ENCODE results near the gene CSTPP1.

CSTPP1 gene, protein sequence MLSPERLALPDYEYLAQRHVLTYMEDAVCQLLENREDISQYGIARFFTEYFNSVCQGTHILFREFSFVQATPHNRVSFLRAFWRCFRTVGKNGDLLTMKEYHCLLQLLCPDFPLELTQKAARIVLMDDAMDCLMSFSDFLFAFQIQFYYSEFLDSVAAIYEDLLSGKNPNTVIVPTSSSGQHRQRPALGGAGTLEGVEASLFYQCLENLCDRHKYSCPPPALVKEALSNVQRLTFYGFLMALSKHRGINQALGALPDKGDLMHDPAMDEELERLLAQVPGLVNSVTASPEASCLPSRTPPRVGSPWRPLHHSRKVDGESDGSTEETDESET

DNA sequence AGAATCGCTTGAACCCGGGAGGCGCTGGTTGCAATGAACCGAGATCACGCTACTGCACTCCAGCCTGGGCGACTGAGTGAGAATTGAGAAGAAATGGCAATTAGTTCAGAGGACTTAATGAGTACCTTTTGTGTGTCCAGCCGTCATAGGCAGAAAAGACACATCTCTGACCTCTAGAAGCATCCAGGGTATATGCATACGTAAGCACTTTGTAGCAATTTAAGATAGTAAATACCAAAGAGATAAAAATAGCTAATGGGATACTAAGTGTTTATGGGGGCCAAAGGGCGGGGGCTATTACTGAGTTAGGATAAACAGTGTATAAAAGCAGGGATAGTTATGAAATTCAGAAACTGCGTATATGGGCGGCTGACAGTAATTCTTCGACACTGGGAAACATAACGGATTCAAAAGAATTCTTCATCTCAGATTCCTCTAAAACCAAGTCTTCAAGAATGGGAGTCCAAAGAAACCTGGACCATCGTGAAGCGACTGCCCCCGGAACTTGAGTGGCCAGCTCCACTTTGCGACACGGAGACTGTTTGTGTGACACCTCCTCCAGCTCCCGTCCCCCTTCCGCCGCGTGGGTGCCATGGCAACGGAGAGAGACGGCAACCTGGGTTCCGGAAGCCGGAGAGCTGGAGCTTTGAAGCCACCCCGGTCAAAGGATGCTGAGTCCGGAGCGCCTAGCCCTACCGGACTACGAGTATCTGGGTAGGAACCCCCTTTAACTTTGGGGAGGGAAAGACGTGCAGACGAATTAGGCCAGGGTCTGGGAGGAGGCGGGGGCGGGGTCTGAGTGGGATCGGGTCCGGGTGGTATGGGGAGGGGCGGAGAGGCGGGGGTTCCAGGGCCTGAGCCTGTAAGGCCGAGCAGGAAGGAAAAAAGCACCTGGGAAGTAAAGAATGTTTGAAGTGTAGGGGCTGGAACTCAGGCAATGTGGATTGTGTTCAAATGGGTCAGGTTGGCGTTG lies at the start of gene CSTPP1:
TSS of gene CSTPP1 (plus strand) at position 624 of the 973 bp plus-strand sequence. CDS start at position 669, 45 bp downstream.
- peak; percentile 96 for DNase-seq

DNA sequence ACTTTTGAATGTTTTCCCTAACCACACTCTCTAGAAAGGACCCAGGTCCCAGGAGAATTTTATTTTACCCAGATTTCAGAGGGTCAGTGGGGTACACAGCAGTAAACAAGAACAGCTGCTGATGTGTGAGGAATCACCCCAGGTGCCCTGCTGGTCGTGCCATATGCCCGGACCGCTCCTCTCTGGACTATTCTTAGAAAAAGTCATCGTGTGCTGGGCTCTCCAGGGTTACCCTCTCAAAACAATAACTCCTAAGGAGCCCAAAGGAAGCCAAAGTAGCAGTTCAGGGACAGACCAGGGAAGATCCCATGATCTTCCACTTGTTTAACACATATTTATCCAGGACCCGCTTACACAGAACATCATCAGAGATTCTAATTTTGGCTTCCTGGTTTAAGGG lies 47.9 kb upstream of the CSTPP1 start:
- DNase-seq, result no peak

DNA sequence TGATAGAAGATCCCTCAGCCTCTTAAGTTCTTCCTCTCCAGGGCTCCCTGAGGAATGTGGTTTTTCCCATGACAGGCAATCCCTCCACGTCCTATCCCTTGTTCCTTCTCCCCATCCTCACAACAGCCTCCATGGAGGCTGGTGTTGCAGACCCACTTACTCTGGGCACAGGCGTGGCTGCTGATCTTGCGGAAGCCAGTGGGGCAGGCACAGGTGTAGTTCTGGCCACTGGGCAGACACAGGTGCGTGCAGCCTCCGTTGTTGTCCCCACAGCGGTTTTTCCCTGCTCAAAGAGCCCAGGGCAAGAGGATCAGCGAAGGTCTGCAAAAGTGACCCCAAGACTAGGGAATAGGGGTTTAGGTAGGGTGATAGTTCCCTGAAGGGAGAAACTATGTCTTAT lies 47.3 kb upstream of the CSTPP1 start:
- no peak for DNase-seq

DNA sequence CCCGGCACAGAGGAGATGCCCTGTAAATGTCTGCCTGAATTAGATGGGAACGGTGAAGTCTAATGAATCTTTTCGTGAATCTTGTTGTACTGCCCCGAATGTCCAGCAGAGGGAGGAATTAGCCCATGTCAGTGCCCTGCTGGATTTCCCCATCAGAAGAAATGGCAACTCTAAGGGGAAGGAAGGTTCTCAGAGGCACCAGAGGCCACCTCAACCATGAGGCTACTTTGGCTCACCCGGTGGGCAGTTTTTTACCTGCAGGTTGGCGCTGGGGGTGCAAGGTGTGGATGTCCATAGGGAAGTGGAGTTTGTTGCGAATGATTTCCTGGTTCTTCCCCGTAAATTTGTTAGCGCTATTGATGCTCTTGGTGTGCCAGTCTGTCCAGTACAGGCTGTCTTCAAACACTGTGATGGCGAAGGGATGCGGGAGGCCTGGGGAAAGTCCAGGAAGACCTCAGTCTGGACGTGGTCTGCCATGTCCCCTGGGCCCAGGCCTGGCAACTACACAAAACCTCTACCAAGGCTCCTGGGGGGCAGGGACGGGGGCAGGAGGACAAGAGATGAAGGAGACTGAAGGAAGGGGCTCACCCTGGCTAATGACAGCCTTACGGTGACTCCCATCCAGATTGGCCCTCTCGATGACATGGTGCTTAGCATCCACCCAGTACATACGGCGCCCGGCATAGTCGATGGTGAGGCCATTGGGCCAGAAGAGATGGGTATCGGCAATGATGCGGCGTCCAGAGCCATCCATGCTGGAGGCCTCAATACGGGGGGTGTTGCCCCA lies 46.7 kb upstream of the CSTPP1 start:
- DNase-seq, result peak; percentile 79 to 82

DNA sequence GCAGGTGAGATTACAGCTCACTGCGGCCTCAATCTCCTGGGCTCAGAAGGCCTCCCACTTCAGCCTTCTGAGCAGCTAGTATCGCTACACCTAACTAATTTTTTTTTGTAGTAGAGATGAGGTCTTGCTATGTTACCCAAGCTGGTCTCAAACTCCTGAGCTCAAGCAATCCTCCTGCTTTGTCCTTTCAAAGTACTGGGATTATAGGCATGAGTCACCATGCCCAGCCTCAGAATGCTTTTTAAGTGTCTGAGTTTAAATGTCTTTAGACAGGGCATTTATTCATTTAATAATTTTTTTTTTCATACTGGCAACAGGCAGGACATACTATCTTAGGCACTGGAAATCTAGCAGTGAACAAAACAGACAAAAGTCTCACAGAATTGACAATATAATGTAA lies 45.9 kb upstream of the CSTPP1 start:
- DNase-seq, result no peak

DNA sequence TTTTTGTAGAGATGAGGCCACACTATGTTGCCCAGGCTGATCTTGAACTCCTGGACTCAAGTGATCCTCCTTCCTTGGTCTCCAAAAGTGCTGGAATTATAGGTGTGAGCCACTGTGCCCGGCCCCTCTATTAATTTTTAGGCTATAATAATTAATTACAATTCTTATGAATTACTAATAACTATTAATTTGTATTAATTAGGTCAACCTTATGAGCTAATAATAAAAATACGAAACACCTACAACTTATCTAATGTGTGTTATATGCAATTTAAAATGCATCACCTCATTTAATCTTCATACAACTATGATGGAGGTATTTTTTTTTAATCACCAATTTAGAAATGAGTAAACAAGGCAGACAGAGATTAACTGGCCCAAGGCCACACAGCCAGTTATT lies 44.5 kb upstream of the CSTPP1 start:
- no peak for DNase-seq

DNA sequence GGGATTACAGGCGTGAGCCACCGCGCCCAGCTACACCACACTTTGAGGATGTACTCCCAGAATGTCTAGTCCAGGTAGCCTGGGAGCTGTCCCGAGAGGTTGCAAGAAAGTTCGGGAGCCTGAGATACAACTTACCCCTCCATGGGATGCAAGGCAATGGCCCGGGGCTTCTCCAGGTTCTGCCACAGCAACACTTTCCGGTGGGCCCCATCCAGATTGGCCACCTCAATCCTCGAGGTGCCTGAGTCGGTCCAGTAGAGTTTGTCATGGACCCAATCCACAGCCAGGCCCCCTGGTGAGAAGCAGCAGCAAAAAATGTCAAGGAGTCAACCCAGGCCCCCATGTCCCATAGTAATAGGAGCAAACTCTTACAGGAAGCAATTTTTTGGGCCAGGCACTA lies 43.7 kb upstream of the CSTPP1 start:
- DNase-seq, result no peak

DNA sequence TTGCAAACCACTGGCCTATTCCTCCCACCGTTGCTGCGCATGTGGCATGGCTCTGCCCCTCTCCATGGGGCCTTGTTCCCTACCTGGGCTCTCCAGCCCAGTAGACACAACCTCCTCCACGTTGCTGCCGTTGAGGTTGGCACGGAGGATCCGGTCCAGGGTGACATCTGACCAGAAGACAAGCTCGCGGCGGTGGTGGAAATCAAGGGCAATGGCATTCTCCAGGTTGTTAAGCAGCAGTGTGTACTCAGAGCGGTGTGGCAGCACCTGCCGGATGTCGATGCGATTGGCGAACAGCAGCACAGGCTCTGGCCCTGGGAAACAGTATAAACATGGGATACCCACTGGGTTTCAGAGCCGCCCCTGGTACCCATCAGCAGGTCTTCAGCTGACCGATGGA lies 42.1 kb upstream of the CSTPP1 start:
- no peak for DNase-seq

DNA sequence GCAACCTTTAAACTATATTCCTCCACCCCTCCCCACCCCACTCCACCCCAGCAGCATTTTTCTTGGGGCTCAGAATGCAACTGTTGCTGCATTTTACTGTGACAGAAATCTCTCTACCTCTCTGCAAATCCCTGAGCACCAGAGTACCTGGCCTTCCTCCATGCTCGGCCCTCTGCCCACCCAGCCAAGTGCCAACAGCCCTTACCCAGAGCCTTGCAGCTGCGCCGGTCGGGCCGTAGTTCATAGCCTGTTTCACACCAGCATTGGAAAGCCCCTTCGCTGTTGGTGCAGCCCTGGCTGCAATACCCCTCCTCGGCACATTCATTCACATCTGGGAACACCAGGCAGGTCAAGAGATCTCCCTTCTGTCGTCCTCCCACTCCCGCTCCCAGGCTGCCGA lies 41.6 kb upstream of the CSTPP1 start:
- DNase-seq, result no peak

DNA sequence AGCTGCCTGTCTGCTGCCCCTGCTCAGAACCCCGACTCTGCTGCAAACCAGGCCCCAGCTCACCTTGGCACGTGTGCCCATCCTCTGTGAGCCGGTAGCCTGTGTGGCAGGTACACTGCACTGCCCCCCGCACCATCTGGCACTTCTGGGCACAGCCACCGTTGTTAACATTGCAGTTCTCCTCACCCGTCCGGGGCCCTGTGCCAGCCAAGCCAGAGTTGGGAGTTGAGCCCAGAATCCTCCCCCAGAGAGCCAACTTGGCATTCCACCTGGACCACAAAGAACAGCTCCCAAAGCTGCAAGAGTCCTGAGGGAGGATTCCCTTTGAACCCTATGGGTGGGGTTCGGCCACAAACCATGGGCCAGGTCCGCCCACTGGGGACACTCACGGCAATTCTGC lies 40.7 kb upstream of the CSTPP1 start:
- no peak for DNase-seq

DNA sequence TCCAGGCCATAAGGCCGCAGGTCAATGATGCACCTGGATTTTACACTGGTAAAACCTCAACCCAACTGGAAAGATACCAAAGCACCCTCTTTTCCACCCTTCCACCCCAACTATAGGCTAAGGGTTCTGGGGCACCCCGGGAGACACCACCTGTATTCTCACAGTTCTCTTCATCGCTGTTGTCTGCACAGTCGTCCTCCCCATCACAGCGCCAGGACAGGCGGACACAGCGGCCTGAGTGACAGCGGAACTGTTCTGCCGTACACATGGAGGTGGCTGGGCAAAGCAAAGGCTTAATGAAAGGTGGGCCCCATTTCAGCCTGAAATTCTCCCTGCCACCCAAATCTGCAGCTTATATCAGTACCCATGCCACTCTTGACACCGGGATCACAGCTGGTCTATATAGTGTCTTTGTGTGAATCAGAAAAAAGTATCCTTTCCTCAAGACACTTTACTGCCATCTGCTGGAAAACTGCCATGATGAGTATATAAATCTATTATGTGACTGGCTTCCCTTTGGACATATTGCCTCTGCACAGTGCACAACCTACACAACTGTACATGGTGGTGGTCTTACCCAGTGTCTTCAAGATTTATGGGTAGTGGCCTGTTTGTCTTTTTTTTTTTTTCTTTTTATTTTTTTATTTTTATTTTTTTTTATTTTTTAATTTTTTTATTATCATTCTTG lies 39.7 kb upstream of the CSTPP1 start:
- no peak for DNase-seq

DNA sequence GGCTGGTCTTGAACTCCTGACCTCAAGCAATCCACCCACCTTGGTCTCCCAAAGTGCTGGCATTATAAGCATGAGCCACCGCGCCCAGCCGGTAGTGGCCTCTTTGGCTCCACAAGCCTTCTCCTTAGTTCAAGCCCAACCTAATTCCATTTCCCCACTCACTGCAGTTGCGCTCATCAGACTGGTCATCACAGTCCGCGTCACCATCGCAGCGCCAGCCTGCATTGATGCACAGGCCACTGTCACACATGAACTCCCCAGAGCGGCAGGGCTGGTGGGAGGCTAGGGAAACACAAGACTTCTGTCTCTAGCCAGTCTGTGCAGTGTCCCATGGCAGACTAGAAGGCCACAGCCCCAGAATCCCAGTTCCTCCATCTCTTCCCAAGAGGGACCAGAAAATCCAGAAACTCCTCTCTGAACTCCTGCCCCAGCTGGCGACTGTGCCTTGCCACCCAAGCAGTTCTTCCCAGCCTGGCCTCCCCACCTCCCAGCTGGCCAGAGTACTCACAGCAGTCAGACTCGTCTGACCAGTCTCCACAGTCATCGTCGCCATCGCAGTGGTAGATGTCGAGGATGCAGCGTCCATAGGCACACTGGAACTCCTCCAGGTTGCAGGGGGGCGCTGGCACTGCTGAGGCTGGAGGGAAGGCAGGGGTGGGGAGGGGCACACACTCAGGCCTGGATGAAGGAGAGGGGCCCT lies 38.0 kb upstream of the CSTPP1 start:
- no peak for DNase-seq

DNA sequence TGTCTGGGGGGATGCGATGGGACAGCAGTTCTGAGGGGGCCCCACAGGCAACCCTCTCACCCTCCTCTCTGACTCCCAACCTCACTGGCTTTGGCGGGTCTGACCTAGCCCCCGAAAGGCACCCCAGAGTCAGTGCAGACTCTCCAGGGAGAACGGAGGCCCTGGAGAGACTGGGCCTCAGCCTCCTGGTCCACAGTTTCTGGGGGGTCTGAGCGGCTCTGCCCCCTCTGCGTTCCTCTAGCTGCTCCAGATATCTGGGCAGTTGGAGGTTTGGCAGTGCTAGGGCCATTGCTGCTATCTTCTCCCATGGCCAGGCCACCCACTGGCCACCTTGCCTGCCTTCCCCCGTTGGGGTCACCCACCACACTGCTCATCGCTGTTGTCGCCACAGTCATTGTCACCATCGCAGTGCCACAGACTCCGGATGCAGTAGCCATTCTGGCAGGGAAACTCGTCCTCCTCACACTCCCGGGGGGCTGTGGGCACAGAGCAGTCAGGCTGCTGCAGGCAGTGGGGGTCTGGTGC lies 37.0 kb upstream of the CSTPP1 start:
- no peak for DNase-seq

DNA sequence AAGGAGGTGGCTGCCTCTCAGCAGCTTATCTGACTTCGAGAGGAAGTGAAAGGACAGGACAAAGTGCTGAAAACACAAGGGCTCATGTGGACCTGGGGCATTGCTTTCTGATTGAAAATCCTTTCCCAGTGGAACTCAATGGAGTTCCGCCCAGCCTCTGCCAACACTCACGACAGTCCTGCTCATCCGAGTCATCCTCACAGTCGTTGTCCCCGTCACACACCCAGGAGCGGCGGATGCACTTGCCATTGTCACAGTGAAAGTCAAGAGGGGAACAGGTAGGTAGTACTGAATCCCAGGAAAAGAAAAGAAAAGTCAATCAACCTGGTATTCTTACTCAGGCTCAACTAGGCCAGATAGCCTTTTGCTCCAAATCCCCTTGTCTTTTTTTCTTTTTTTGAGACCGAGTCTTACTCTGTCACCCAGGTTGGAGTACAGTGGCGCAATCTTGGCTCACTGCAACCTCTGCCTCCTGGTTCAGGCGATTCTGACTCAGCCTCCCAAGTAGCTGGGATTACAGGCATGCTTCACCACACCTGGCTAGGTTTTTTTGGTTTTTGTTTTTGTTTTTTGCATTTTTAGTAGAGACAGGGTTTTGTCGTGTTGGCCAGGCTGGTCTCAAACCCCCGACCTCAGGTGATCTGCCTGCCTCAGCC lies 36.3 kb upstream of the CSTPP1 start:
- no peak for DNase-seq

DNA sequence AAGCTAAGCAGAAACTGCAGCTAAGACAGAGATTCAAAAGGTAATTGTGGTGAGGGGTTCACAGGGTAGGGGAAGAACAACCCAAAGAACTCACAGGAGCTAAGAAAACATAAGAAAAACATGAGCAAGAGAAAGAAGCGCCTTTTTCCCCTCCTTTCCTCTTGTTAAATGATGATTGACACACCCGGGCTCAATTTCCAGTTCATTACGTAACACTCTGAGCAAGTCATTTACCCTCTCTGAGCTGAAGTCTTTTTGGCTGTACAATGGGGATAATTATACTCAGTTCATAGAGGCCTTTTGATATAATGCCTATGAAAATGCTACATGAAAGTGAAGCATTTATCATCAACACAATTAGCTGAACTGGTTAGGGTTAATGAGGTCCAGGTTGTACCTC lies 35.4 kb upstream of the CSTPP1 start:
- DNase-seq, result no peak

DNA sequence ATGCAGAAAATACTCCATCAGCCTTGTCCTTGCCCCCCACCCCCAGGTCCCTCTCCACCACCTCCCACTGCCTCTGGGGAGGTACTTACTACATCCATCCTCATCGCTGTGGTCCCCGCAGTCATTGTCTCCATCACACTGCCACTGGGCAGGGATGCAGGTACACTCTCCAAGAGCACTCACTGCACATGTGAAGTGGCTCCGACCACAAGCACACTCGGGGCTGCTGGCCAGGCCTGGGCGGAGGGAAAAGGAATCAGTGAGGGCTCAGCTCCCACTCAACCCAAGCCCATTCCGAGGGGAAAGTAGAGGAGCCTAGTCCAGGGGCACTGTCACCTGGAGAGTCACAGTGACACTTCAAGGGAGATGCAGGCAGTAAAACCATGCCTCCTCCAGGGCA lies 33.9 kb upstream of the CSTPP1 start:
- no peak for DNase-seq

DNA sequence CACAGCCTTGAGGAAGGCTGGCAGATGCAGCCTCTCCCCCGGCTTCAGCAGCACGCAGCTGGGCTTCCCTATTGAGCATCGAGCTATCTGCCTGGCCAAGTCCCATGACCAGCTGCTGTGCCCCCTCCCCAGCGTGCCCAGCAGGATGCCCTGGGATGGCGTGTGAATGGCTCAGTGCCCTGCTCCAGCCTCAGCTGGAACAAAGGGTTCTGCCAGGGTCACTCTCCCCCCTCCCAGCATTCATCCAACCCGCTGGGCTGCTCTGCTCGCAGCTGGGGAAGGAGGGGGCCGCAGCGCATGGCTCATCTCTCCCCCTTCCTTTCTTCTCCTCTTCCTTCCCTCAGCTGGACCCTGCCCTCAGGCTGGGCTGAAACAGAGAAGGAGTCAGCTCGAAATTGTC lies 32.7 kb upstream of the CSTPP1 start:
- no peak for DNase-seq

DNA sequence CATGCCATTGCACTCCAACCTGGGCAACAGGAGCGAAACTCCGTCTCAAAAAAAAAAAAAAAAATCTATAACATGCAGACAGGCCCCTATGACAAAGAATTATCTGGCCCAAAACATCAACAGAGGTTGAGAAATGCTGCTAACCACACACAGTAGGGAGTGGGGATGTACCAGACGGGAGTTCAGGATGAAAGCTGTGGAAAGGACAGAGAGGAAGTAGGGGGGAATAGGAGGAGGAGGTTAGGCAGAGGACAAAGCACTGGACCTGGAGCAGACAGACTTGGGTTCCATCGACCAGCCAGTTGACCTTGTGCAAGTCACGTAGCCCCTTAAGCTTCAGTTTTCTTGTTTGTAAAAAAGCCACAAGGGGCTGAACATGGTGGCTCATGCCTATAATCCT lies 30.8 kb upstream of the CSTPP1 start:
- DNase-seq, result no peak

DNA sequence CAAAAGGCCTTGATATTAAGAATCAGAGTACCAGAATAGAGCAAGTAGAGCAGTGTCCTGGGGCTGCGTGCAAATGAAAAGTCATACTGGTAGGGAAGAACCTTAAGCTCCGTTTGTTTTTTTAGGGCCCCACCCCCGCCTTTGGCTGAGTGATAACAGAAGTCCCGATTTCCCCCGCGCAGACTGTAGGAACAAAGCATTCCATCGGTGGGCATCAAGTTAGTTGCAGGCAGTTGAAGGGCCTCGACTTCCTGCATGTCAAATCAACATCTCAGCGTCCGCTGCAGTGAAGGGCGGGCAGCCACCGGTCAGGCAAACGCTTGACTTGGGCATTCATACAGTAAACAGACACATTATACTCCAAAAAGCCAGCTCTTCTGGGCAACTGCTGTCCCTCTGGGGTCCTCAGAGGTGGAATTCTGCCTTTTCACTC lies 29.9 kb upstream of the CSTPP1 start:
- DNase-seq, result no peak

DNA sequence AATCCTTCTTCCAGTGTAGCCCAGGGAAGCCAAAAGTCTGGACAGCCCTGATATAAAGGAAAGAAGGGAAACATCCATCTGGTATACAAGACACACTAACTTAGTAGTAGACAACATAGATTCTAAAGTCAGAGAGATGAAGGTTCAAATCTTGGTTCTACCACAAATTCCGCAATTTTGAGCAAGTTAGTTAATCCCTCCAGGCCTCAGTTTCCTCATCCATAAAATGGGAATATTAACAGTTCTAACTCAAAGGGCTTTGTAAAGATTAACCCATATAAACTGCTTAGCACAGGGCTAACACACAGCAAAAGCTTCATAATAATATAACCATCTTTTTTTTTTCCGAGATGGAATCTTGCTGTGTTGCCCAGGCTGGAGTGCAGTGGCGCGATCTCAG lies 29.0 kb upstream of the CSTPP1 start:
- no peak for DNase-seq

DNA sequence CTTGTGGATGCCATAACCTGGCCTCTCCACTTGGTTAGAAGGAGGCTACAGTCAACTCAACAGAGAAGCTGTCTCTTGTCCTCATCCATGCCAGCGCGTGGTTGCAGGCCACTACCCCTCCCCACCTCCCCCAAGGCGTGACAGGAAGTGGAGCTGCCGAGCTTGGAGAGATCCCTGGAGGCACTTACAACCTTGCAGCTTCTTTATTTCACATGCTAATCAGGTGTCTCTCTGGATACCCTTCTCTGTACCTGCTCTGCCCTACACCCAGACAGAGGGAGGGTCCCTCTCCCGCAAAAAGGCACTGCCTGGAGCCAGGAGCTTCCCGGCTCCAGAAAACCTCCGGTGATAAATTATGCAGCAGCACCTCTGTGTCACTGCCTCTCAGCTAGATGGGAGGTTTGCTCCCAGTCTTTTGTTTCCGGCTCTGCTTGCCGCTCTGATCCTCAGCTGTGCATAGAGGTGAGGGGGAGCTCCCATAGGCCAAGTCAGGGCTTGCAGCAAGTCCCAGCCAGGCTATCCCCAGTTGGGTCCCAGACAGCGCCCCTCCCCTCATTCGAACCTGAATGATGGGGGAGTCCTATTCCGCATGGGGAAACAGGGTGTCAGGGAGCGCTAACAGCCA lies 23.9 kb upstream of the CSTPP1 start:
- no peak for DNase-seq
